ENCODE measurements around the gene TMEM147. TPM values are rescaled to one million over a fixed set of nuclear protein-coding genes. Genes with fewer than 3 reads are reported as not detected.

TMEM147 gene, protein sequence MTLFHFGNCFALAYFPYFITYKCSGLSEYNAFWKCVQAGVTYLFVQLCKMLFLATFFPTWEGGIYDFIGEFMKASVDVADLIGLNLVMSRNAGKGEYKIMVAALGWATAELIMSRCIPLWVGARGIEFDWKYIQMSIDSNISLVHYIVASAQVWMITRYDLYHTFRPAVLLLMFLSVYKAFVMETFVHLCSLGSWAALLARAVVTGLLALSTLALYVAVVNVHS
- total RNA-seq (2014; rRNA removed; shearing (Covaris generic)): 208 and 225 TPM in 2 replicates

DNA sequence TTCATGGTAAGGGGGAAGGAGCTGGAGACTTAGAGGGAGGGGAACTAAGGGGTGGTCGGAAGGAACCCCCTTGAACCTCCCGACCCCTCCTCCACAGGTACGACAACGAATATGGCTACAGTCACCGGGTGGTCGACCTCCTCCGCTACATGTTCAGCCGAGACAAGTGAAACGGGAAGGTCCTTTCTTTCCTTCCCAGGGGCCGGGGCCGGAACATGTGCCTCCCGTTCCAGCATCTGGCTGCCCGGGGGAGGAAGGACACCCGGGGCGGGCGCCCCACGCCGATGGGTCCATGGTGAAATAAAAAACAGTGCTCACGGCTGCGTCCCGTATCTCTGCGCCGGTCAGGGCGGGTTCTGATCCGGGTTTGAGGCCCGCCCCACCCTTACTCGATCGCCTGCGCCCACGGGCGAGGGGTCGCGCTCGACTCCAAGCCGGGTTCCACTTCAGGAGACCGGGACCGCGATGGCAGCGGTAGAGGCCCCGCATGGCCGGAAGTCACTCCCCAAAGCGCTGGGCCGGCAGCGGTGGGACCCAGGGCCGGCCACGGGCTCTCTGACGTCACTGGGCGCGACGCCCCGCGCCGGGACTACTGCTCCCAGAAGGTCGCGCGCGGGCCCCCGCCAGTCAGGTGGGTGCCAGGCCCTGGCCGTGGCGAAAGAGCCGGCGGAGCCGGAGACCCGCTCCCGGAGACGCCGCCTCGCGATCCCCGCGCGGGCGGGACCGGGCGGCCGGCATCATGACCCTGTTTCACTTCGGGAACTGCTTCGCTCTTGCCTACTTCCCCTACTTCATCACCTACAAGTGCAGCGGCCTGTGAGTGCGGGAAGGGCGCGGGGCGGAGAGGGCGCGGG lies at the start of gene TMEM147:
TSS of gene TMEM147 (plus strand) at position 626 of the 854 bp plus-strand sequence. CDS start at position 740, 114 bp downstream.
- Histone ChIP-seq H3K4me3 (ENCODE audit: insufficient read depth, low read depth, low read length) (peak within 1 kb of the TSS; percentile 94), H3K36me3 (replicated peaks; ENCODE audit: control insufficient read depth, insufficient read depth, low read length) (peaks cover 12% of the 10 kb centered on the region), H3K27me3 (ENCODE audit: control insufficient read depth, insufficient read depth, low read length) (no peaks in the 10 kb centered on the region)
- peak; percentile 100 for DNase-seq

DNA sequence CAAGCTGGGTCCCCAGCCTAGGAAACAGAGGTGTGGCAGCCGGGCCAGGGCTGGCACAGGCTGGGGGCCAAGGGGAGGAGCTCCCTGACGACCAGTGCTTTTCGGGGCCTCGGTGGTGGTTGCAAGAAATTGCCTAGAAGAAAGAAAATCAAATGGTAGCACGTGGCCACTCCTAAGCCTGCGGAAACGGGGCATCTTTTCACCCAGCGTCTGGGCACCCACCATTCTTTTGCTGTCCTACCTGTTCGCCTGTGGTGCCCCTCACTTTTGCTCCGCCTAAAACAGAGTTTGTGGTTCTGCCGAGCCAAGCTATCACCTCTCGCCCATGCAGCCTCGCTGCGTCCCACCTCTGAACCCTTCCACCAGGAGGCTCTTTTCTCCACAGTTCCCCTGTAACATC lies 48.0 kb upstream of the TMEM147 start:
- no peak overlapping the region for H3K4me3 ChIP-seq (ENCODE audit: insufficient read depth, low read depth, low read length)
- peak; percentile 50 for DNase-seq
- H3K27me3 ChIP-seq (ENCODE audit: control insufficient read depth, insufficient read depth, low read length): no peaks in the 10 kb centered on the region
- H3K36me3 ChIP-seq (replicated peaks; ENCODE audit: control insufficient read depth, insufficient read depth, low read length): peaks cover 21% of the 10 kb centered on the region

DNA sequence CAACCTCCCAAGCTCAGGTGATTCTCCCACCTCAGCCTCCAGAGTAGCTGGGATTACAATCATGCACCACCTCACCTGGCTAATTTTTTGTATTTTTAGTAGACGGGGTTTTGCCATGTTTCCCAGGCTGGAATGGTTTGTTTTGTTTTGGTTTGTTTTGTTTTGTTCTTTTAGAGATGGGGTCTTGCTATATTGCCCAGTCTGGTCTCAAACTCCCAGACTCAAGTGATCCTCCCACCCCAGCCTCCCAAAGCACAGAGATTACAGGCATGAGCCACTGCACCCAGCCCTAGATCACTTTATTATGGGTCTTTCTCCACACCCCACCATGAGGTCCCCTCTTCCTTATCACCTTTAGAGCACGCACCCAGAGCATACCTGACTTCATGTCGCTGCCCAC lies 47.2 kb upstream of the TMEM147 start:
- H3K36me3 ChIP-seq (replicated peaks; ENCODE audit: control insufficient read depth, insufficient read depth, low read length): peaks cover 21% of the 10 kb centered on the region

DNA sequence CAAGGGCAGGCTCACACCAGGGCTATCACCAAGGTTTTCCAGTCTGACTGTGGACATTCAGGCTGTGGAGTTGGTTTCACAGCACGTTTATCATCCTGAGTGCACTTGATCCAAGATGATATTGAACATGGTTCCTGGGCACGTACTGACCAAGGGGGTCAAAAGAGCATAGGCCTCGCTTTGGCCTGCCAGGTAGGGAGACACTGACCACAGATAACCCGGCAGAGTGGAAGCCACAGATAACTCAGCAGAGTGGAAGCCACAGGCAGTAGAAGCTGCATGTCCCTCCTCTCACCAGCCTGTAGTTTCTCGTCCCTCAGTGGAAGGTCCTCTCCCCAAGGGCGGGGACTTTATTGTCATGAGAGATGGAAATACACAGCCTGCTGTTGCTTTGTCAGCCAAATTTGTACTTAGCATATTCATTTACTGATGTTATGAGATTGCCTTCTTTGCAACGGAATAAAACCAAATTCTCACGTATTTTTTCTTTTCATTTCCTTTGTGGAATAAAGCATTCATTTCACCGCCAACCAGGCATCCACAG lies 46.4 kb upstream of the TMEM147 start:
- Histone ChIP-seq H3K4me3 (ENCODE audit: insufficient read depth, low read depth, low read length) (no peak overlapping the region), H3K36me3 (replicated peaks; ENCODE audit: control insufficient read depth, insufficient read depth, low read length) (peaks cover 26% of the 10 kb centered on the region), H3K27me3 (ENCODE audit: control insufficient read depth, insufficient read depth, low read length) (no peaks in the 10 kb centered on the region)
- DNase-seq: no peak

More for the DNA sequence above, 47.2 kb upstream of the TMEM147 start:
- H3K27me3 ChIP-seq (ENCODE audit: control insufficient read depth, insufficient read depth, low read length): no peaks in the 10 kb centered on the region
- no peak overlapping the region for H3K4me3 ChIP-seq (ENCODE audit: insufficient read depth, low read depth, low read length)
- DNase-seq: no peak

DNA sequence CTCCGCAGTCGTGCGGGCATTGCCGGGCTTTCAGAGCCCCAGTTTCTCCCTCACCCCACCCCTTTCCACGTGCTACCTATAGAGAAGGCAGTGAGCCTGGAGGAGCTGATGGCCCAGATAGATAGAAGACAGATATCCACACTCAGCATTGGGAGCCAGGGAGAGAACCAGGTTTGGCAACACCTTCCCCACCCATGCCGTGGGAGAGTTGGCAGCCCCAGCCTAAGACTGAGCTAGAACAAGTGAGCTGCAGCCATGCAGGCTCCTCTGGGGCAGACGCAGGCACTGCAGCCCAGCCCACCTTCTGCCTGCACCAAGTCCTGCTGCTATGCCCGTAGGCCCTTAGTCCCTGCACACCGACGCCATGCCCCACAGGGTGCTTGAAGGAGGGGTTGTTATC lies 44.8 kb upstream of the TMEM147 start:
- DNase-seq: no peak
- no peaks in the 10 kb centered on the region for H3K27me3 ChIP-seq (ENCODE audit: control insufficient read depth, insufficient read depth, low read length)
- no peak overlapping the region for H3K4me3 ChIP-seq (ENCODE audit: insufficient read depth, low read depth, low read length)
- H3K36me3 ChIP-seq (replicated peaks; ENCODE audit: control insufficient read depth, insufficient read depth, low read length): peaks cover 35% of the 10 kb centered on the region

DNA sequence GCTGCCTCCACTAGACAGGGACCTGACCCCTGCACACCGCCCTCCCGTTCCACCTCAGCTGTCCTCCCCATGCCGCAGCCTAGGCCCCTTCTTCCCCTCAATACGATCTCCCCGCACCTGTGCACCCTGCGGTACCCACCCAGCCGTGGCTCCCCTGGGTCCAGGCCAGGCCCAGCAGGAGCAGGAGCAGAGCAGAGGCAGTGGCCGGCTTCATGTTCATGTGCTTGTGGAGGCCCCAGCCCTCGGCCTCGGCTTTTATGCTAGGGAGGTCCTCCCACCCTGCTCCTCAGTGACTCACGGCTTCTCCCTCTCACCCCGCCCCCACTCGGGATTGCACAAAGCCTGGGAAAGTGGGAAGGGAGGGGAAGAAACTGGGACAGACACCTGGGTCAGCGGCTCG lies 43.7 kb upstream of the TMEM147 start:
- no peaks in the 10 kb centered on the region for H3K27me3 ChIP-seq (ENCODE audit: control insufficient read depth, insufficient read depth, low read length)
- no peak for DNase-seq
- no peak overlapping the region for H3K4me3 ChIP-seq (ENCODE audit: insufficient read depth, low read depth, low read length)
- peaks cover 44% of the 10 kb centered on the region for H3K36me3 ChIP-seq (replicated peaks; ENCODE audit: control insufficient read depth, insufficient read depth, low read length)

DNA sequence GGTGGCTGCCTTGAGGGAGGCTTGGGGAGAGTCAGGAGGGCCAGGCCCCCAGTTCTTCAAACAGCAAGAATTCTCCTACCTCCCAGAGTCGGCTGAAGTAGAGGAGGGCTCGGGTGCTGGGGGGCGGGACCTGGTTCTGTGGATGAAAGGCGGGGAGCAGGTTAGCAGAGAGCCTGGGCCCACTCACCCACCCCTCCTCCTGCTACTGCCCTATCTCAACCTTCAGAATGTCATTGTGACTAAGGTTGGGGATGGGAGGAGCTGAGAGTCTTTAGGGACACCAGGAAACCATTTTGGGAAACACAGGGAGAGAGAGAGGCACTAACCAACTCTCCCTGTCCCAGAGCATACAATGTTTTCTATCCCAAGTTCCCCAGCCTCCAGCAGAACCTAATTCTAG lies 42.7 kb upstream of the TMEM147 start:
- H3K4me3 ChIP-seq (ENCODE audit: insufficient read depth, low read depth, low read length): no peak overlapping the region
- peaks cover 47% of the 10 kb centered on the region for H3K36me3 ChIP-seq (replicated peaks; ENCODE audit: control insufficient read depth, insufficient read depth, low read length)

DNA sequence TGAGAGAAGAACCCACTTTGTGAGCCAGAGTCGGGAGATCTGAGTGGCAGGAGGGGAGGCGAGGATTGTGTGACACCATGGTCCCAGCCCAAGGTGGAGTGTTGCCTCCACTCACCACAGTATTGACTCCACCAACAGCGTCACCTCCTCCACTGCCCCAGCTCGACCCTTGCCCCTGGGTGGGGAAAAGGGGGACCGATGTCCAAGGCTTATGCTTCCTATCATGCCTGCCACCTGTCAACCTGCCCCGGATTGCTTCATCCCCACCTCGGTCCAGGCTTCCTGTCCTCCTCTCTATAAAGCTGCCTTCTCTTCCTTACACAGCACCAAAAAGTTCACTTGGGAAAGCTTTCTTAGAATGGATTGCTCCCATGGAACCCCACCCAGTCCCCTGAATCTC lies 39.4 kb upstream of the TMEM147 start:
- Histone ChIP-seq H3K27me3 (ENCODE audit: control insufficient read depth, insufficient read depth, low read length) (no peaks in the 10 kb centered on the region), H3K36me3 (replicated peaks; ENCODE audit: control insufficient read depth, insufficient read depth, low read length) (peaks cover 35% of the 10 kb centered on the region), H3K4me3 (ENCODE audit: insufficient read depth, low read depth, low read length) (no peak overlapping the region)
- no peak for DNase-seq

More for the DNA sequence above, 42.7 kb upstream of the TMEM147 start:
- DNase-seq: no peak
- no peaks in the 10 kb centered on the region for H3K27me3 ChIP-seq (ENCODE audit: control insufficient read depth, insufficient read depth, low read length)

DNA sequence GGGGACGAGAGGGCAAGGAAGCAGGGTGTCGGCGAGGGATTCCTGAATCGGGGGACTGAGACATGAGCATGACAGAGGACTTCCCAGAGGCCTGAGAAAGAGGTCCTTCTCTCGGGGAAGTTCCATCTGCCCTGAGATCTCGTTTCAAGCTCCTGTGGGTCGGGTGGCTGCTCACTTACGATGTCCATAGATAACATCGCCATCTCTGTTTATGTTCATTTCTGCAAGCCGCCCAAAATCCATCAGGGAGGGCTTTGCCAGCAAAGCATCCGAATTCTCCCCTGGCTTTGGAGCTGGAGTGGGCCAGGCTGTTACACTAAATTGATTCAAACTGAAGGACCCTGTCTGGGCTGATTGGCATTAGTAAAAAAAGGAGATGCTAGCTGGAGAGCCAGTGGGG lies 37.9 kb upstream of the TMEM147 start:
- no peak for DNase-seq
- Histone ChIP-seq H3K4me3 (ENCODE audit: insufficient read depth, low read depth, low read length) (no peak overlapping the region), H3K36me3 (replicated peaks; ENCODE audit: control insufficient read depth, insufficient read depth, low read length) (peaks cover 29% of the 10 kb centered on the region), H3K27me3 (ENCODE audit: control insufficient read depth, insufficient read depth, low read length) (no peaks in the 10 kb centered on the region; the same call in 1 of the 2 replicates)

DNA sequence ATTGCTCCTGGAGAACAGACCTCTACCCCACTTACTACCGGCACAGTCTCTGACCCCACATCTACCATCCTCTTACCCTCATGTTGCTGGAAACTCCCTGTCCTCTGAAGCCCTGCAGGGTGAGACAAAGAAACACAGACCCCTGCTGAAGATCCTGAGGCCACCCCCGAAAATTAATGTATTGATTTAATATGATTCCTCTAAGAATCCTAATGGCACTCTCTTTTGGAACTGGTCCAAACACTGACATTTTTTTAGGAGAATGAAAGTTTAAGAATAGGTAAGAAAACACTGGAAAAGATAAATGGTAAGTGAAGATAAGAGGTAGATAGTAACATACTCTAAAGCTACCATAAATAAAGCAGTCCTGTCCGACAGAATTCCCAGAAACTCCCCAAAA lies 37.3 kb upstream of the TMEM147 start:
- Histone ChIP-seq H3K36me3 (replicated peaks; ENCODE audit: control insufficient read depth, insufficient read depth, low read length) (peaks cover 29% of the 10 kb centered on the region), H3K27me3 (ENCODE audit: control insufficient read depth, insufficient read depth, low read length) (peaks cover 2% of the 10 kb centered on the region), H3K4me3 (ENCODE audit: insufficient read depth, low read depth, low read length) (no peak overlapping the region)
- DNase-seq: no peak

DNA sequence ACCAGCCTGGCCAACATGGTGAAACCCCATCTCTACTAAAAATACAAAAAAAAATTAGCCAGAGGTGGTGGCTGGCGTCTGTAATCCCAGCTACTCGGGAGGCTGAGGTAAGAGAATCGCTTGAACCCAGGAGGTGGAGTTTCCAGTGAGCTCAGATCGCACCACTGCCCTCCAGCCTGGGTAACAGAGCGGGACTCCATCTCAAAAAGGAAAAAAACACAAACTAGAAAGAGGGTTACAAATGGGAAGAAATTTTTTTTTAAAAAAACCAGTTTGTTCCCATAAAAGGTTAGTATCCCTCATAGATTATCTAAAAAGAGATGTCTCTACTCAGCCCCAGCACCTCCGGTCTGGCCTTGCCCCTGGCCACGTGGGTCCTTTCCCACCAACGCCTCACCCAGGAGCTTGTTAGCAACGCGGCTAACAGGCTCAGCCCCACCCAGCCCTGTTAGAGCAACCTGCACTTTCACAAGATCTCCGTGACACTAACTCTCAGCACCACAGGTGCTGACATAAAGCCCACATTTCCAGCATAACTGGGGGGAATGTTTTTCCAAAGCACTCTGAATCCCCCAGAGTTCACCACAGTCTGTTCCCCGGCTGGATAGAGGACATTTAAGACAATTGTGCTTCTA lies 36.3 kb upstream of the TMEM147 start:
- peak overlapping the region; percentile 66 for H3K4me3 ChIP-seq (ENCODE audit: insufficient read depth, low read depth, low read length)
- DNase-seq: peak; percentile 81
- H3K36me3 ChIP-seq (replicated peaks; ENCODE audit: control insufficient read depth, insufficient read depth, low read length): peaks cover 24% of the 10 kb centered on the region
- H3K27me3 ChIP-seq (ENCODE audit: control insufficient read depth, insufficient read depth, low read length): peaks cover 2% of the 10 kb centered on the region

DNA sequence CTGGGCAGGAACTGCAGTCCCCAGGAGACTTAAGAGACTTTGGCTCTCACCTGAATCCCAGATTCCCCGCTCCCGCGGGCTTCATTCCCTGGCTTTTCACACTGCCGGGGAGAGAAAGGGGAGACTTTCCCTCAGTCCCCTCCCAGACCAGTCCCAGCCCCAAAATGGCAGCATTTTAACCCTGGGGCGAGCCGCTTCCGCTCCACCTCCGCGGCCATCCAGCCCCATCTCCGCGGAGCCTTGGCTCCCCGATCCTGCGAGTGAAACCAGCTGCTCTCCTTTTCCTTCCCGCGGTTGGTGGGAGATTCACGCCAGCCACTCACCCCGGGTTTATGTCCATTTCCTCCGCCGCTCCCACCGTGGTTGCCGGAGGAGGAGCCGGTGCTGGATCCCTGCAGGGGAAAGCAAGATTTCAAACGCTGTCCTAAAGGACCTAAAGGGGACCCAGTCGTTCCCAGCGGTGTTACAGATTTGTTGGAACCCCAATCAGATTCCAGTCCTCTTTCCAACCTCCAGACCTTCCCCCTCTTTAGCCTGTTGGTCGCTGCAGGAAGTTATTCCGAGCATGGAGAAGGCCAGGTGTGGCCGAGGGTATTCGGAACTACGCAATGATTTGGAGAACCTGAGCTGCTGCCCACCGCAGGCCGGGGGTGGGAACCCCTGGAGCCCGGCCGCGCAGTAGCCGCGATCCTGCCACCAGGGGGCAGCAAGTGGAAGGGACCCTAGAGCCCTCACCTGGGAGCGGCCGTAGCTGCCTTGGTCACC lies 35.4 kb upstream of the TMEM147 start:
- Histone ChIP-seq H3K36me3 (replicated peaks; ENCODE audit: control insufficient read depth, insufficient read depth, low read length) (peaks cover 21% of the 10 kb centered on the region), H3K4me3 (ENCODE audit: insufficient read depth, low read depth, low read length) (peak overlapping the region; percentile 66), H3K27me3 (ENCODE audit: control insufficient read depth, insufficient read depth, low read length) (peaks cover 4% of the 10 kb centered on the region)
- DNase-seq: peak; percentile 99

DNA sequence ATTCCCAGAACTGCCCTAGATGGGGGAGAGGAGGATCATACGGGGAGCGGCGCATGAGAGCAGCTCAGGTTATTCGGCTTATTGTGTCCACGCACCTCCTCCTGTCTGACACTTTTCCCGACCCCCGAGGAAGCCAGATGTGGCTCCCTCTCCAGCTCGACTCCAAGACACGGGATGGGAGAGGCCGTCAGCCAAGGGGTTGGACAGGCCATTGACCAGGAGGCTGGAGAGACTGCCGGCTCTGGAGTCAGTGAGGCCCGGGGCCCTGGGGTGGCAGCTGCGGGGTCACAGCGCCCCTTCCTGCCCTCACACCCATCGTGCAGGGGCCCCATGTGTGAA lies 34.8 kb upstream of the TMEM147 start:
- Histone ChIP-seq H3K27me3 (ENCODE audit: control insufficient read depth, insufficient read depth, low read length) (peaks cover 4% of the 10 kb centered on the region), H3K36me3 (replicated peaks; ENCODE audit: control insufficient read depth, insufficient read depth, low read length) (peaks cover 16% of the 10 kb centered on the region), H3K4me3 (ENCODE audit: insufficient read depth, low read depth, low read length) (peak overlapping the region; percentile 6; the same call in 1 of the 2 replicates)
- no peak for DNase-seq

DNA sequence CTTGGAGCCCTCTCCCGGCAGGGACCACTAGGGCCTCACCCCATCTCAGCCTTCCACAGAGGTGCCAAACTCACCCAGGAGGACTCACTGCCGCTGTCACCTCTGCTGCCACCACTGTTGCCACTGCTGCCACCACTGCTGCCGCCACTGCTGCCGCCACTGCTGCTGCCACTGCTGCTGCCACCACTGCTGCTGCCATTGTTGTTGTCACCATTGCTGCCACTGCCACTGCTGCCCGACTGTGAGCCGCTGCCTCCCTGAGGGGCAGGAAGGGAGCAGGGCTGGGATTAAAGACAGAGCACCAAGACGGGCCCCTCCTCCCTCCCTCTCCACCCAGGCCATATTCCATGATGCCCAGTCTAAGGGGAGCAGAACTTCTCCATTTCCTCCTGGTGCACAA lies 34.1 kb upstream of the TMEM147 start:
- DNase-seq: no peak
- peaks cover 9% of the 10 kb centered on the region for H3K36me3 ChIP-seq (replicated peaks; ENCODE audit: control insufficient read depth, insufficient read depth, low read length)
- peaks cover 4% of the 10 kb centered on the region for H3K27me3 ChIP-seq (ENCODE audit: control insufficient read depth, insufficient read depth, low read length)
- no peak overlapping the region for H3K4me3 ChIP-seq (ENCODE audit: insufficient read depth, low read depth, low read length)

All from H7 (cell line).